Suprapubic skin (tissue), 4 donors: ENCODE results near the gene TRA2B.

Source experiments
- CTCF ChIP-seq, 2 donors: fragments of 200-600 bp in 1 of 2; fragments of 450-650 bp in 1 of 2; sonication (generic) in 1 of 2; IDR thresholded peaks; one replicate each; pipeline ENCODE4 v1.5.1; 2016 to 2019; ENCODE audit warnings: antibody characterized with exemption in 2 of 2, mild to moderate bottlenecking in 1 of 2, moderate library complexity in 1 of 2
- POLR2A ChIP-seq, 2 donors: fragments of 450-650 bp; IDR thresholded peaks; one replicate each; pipeline ENCODE4 v1.6.1; 2017; ENCODE audit warnings: antibody characterized with exemption in 2 of 2, mild to moderate bottlenecking in 2 of 2, moderate library complexity in 2 of 2
- POLR2AphosphoS5 ChIP-seq, 3 donors: sonication (generic); formaldehyde crosslinking; IDR thresholded peaks; one replicate each; pipeline ENCODE4 v1.6.1; 2017; ENCODE audit warnings: antibody characterized with exemption in 3 of 3

DNA sequence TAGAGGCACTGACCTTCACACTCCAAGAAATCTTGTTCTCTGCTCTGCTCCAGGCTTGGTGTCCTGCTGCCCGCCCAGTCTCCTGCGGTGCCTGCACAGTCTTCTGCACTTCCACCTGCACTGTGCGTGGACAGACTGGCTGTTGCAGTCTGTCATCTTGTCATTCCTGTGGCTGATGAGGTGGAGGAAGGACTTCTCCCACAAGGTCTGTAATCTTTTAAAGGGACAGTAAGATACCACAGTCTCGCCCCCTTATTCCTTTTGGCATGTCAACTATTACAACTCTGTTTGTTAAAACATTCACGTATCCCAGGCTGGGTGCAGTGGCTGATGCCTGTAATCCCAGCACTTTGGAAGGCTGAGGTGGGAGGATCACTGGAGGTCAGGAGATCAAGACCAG is 58.9 kb downstream of the TRA2B start:
- no peak for TF ChIP-seq CTCF (IDR thresholded peaks at IDR 0.05)
- no peak for TF ChIP-seq POLR2A (IDR thresholded peaks at IDR 0.05)
- TF ChIP-seq POLR2AphosphoS5 (IDR thresholded peaks at IDR 0.05) = no peak
